MM.1S (cell line): ENCODE results near the gene TMEM132D.

Experiments
- EZH2 ChIP-seq: fragments of 300-600 bp; sonication (generic); optimal IDR thresholded peaks from 2 replicates; pipeline ENCODE3; 2017; ENCODE audit warnings: low read depth, mild to moderate bottlenecking, antibody characterized with exemption, low read length, mixed read lengths
- EZH2phosphoT487 ChIP-seq: fragments of 300-600 bp; sonication (generic); IDR thresholded peaks from 2 replicates; pipeline ENCODE4 v1.6.1; 2018; ENCODE audit warnings: antibody characterized with exemption, low read length
- TF ChIP-seq, protein P1 (sequence below): fragments of 300-600 bp; sonication (generic); IDR thresholded peaks from 2 replicates; pipeline ENCODE4 v1.5.1; 2016; ENCODE audit warnings: antibody characterized with exemption, low read length, mixed read lengths

DNA sequence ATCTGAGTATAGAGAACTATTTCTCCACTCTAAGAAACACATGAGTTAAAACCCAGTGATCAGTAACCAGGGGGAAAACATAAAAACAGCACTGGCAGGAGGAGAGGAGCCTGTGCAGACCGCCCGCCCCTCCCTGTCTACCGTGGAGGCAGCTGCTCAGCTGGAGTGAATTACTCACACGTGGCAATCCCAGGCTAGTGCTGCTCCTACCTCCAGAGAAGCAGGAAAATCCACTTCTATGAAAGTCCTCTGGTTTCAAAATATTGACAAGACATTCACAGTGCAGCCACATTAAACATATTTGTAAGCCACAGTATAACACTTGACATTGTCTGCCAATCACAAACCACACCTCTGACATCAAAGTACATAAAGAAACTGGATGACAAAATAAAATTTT, 16.7 kb downstream of the TMEM132D start:
- TF ChIP-seq, protein P1, sequence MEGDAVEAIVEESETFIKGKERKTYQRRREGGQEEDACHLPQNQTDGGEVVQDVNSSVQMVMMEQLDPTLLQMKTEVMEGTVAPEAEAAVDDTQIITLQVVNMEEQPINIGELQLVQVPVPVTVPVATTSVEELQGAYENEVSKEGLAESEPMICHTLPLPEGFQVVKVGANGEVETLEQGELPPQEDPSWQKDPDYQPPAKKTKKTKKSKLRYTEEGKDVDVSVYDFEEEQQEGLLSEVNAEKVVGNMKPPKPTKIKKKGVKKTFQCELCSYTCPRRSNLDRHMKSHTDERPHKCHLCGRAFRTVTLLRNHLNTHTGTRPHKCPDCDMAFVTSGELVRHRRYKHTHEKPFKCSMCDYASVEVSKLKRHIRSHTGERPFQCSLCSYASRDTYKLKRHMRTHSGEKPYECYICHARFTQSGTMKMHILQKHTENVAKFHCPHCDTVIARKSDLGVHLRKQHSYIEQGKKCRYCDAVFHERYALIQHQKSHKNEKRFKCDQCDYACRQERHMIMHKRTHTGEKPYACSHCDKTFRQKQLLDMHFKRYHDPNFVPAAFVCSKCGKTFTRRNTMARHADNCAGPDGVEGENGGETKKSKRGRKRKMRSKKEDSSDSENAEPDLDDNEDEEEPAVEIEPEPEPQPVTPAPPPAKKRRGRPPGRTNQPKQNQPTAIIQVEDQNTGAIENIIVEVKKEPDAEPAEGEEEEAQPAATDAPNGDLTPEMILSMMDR, result no peak
- TF ChIP-seq EZH2, result no peak
- TF ChIP-seq EZH2phosphoT487, result no peak
